Measurements from ENCODE around the gene FOXB1.

The FOXB1 gene
- 0 to 2.3 (median 0.30) reads per million in 9 experiments for total RNA-seq

GRCh38 chr15:60004009-60004845, at the start of gene FOXB1:
Gene FOXB1 (plus strand): TSS chr15:60004311. CDS start chr15:60004964, 653 bp downstream.
- H3K27ac Mint-ChIP-seq: peak within 1 kb of the TSS; percentile 92 to 97
- H3K4me1 Mint-ChIP-seq (ENCODE audit: low read depth in 2 of 2): peaks cover 28 to 33% of the 10 kb centered on the region in 2 donors
- no peak for ATAC-seq (replicated peaks)
- peak within 1 kb of the TSS; percentile 96 to 98 for H3K4me3 Mint-ChIP-seq
- no peak for DNase-seq
- peaks cover 83 to 95% of the 10 kb centered on the region in 2 donors for H3K27me3 Mint-ChIP-seq
- peaks cover 0 to 10% of the 10 kb centered on the region in 2 donors for H3K9me3 Mint-ChIP-seq
- H3K36me3 Mint-ChIP-seq (ENCODE audit: insufficient read depth): peaks cover 75% of the 10 kb centered on the region

GRCh38 chr15:59958288-59958687, 45.8 kb upstream of the FOXB1 start:
- no peaks in the 10 kb centered on the region for H3K4me1 Mint-ChIP-seq (ENCODE audit: low read depth in 2 of 2)
- peaks cover 4 to 8% of the 10 kb centered on the region in 2 donors for H3K9me3 Mint-ChIP-seq
- ATAC-seq (replicated peaks) (no peak), DNase-seq (no peak)
- no peaks in the 10 kb centered on the region for H3K36me3 Mint-ChIP-seq (ENCODE audit: insufficient read depth)
- H3K27me3 Mint-ChIP-seq: peaks cover 30 to 35% of the 10 kb centered on the region in 2 donors
- H3K4me3 Mint-ChIP-seq: no peak overlapping the region
- H3K27ac Mint-ChIP-seq: no peak overlapping the region

GRCh38 chr15:59960318-59960717, 43.8 kb upstream of the FOXB1 start:
- H3K27ac Mint-ChIP-seq: no peak overlapping the region
- no peaks in the 10 kb centered on the region for H3K4me1 Mint-ChIP-seq (ENCODE audit: low read depth in 2 of 2)
- DNase-seq (no peak), ATAC-seq (replicated peaks) (no peak)
- no peaks in the 10 kb centered on the region for H3K36me3 Mint-ChIP-seq (ENCODE audit: insufficient read depth)
- H3K9me3 Mint-ChIP-seq: peaks cover 4 to 8% of the 10 kb centered on the region in 2 donors
- H3K27me3 Mint-ChIP-seq: peaks cover 29 to 44% of the 10 kb centered on the region in 2 donors
- no peak overlapping the region for H3K4me3 Mint-ChIP-seq

- no peaks in the 10 kb centered on the region for H3K36me3 Mint-ChIP-seq (ENCODE audit: insufficient read depth)
- DNase-seq (no peak), ATAC-seq (replicated peaks) (no peak)
- no peak overlapping the region for H3K4me3 Mint-ChIP-seq
- no peaks in the 10 kb centered on the region for H3K4me1 Mint-ChIP-seq (ENCODE audit: low read depth in 2 of 2)
- peaks cover 4 to 8% of the 10 kb centered on the region in 2 donors for H3K9me3 Mint-ChIP-seq
- H3K27me3 Mint-ChIP-seq: peaks cover 27 to 38% of the 10 kb centered on the region in 2 donors
- no peak overlapping the region for H3K27ac Mint-ChIP-seq
These were observed 40.8 kb upstream of the FOXB1 start for GRCh38 chr15:59963322-59963721.

- Mint-ChIP-seq H3K36me3 (ENCODE audit: insufficient read depth) (no peaks in the 10 kb centered on the region), H3K27me3 (peaks cover 34 to 44% of the 10 kb centered on the region in 2 donors), H3K4me1 (ENCODE audit: low read depth in 2 of 2) (no peaks in the 10 kb centered on the region), H3K4me3 (no peak overlapping the region), H3K9me3 (peaks cover 4 to 8% of the 10 kb centered on the region in 2 donors), H3K27ac (no peak overlapping the region)
- no peak for ATAC-seq (replicated peaks)
- no peak for DNase-seq
These were observed 40.2 kb upstream of the FOXB1 start for GRCh38 chr15:59963925-59964324.

- Mint-ChIP-seq H3K27me3 (peaks cover 49 to 61% of the 10 kb centered on the region in 2 donors), H3K36me3 (ENCODE audit: insufficient read depth) (no peaks in the 10 kb centered on the region), H3K4me1 (ENCODE audit: low read depth in 2 of 2) (no peaks in the 10 kb centered on the region), H3K4me3 (no peak overlapping the region), H3K27ac (no peak overlapping the region), H3K9me3 (peaks cover 4 to 6% of the 10 kb centered on the region in 2 donors)
- no peak for ATAC-seq (replicated peaks)
- DNase-seq: no peak
These were observed 38.4 kb upstream of the FOXB1 start for GRCh38 chr15:59965741-59966140.

GRCh38 chr15:59966262-59966661, 37.8 kb upstream of the FOXB1 start:
- Mint-ChIP-seq H3K4me1 (ENCODE audit: low read depth in 2 of 2) (no peaks in the 10 kb centered on the region), H3K27ac (no peak overlapping the region), H3K9me3 (peaks cover under 1 to 1% of the 10 kb centered on the region in 2 donors), H3K36me3 (ENCODE audit: insufficient read depth) (no peaks in the 10 kb centered on the region), H3K27me3 (peaks cover 48 to 57% of the 10 kb centered on the region in 2 donors), H3K4me3 (no peak overlapping the region)
- ATAC-seq (replicated peaks): no peak
- no peak for DNase-seq

GRCh38 chr15:59968314-59968713, 35.8 kb upstream of the FOXB1 start:
- H3K27me3 Mint-ChIP-seq: peaks cover 51 to 53% of the 10 kb centered on the region in 2 donors
- no peaks in the 10 kb centered on the region for H3K36me3 Mint-ChIP-seq (ENCODE audit: insufficient read depth)
- H3K4me3 Mint-ChIP-seq: no peak overlapping the region
- ATAC-seq (replicated peaks): no peak
- no peak overlapping the region for H3K27ac Mint-ChIP-seq
- no peaks in the 10 kb centered on the region for H3K4me1 Mint-ChIP-seq (ENCODE audit: low read depth in 2 of 2)
- no peaks in the 10 kb centered on the region for H3K9me3 Mint-ChIP-seq
- DNase-seq: no peak

- no peak for ATAC-seq (replicated peaks)
- H3K36me3 Mint-ChIP-seq (ENCODE audit: insufficient read depth): peaks cover 7% of the 10 kb centered on the region
- H3K4me1 Mint-ChIP-seq (ENCODE audit: low read depth in 2 of 2): peaks cover 16% of the 10 kb centered on the region in 2 donors
- H3K4me3 Mint-ChIP-seq: no peak overlapping the region
- no peak for DNase-seq
- no peaks in the 10 kb centered on the region for H3K9me3 Mint-ChIP-seq
- H3K27me3 Mint-ChIP-seq: peaks cover 35 to 39% of the 10 kb centered on the region in 2 donors
- H3K27ac Mint-ChIP-seq: no peak overlapping the region
These were observed 31.9 kb upstream of the FOXB1 start for GRCh38 chr15:59972241-59972640.

- ATAC-seq (replicated peaks): peak; percentile 99
- no peak overlapping the region for H3K27ac Mint-ChIP-seq
- H3K4me1 Mint-ChIP-seq (ENCODE audit: low read depth in 2 of 2): peaks cover 16 to 17% of the 10 kb centered on the region in 2 donors
- H3K36me3 Mint-ChIP-seq (ENCODE audit: insufficient read depth): peaks cover 7% of the 10 kb centered on the region
- peak overlapping the region; percentile 53 to 59 for H3K4me3 Mint-ChIP-seq
- peaks cover 10 to 14% of the 10 kb centered on the region in 2 donors for H3K27me3 Mint-ChIP-seq
- peak; percentile 48 to 51 (median 49) for DNase-seq
- H3K9me3 Mint-ChIP-seq: peaks cover 0 to 2% of the 10 kb centered on the region in 2 donors
These were observed 27.4 kb upstream of the FOXB1 start for GRCh38 chr15:59976480-59977271.

GRCh38 chr15:59991834-59992233, 12.3 kb upstream of the FOXB1 start:
- DNase-seq (no peak), ATAC-seq (replicated peaks) (no peak)
- Mint-ChIP-seq H3K27ac (no peak overlapping the region), H3K27me3 (peaks cover 81 to 90% of the 10 kb centered on the region in 2 donors), H3K36me3 (ENCODE audit: insufficient read depth) (peaks cover 19% of the 10 kb centered on the region), H3K4me1 (ENCODE audit: low read depth in 2 of 2) (peaks cover 0 to 7% of the 10 kb centered on the region in 2 donors), H3K9me3 (no peaks in the 10 kb centered on the region), H3K4me3 (no peak overlapping the region)

GRCh38 chr15:59993041-59993750, 10.9 kb upstream of the FOXB1 start:
- peaks cover 8 to 10% of the 10 kb centered on the region in 2 donors for H3K4me1 Mint-ChIP-seq (ENCODE audit: low read depth in 2 of 2)
- H3K9me3 Mint-ChIP-seq: no peaks in the 10 kb centered on the region
- peaks cover 84 to 90% of the 10 kb centered on the region in 2 donors for H3K27me3 Mint-ChIP-seq
- H3K36me3 Mint-ChIP-seq (ENCODE audit: insufficient read depth): peaks cover 26% of the 10 kb centered on the region
- no peak overlapping the region for H3K27ac Mint-ChIP-seq
- no peak for ATAC-seq (replicated peaks)
- no peak for DNase-seq
- no peak overlapping the region for H3K4me3 Mint-ChIP-seq

- H3K27ac Mint-ChIP-seq: no peak overlapping the region
- H3K4me1 Mint-ChIP-seq (ENCODE audit: low read depth in 2 of 2): peaks cover 8 to 10% of the 10 kb centered on the region in 2 donors
- H3K36me3 Mint-ChIP-seq (ENCODE audit: insufficient read depth): peaks cover 29% of the 10 kb centered on the region
- H3K27me3 Mint-ChIP-seq: peaks cover 89 to 95% of the 10 kb centered on the region in 2 donors
- ATAC-seq (replicated peaks) (no peak), DNase-seq (no peak)
- H3K4me3 Mint-ChIP-seq: no peak overlapping the region
- H3K9me3 Mint-ChIP-seq: no peaks in the 10 kb centered on the region
These were observed 10.1 kb upstream of the FOXB1 start for GRCh38 chr15:59993950-59994401.

Data from effector memory CD8-positive, alpha-beta T cell (primary cell).